ENCODE results near the gene USP11. TPM values are rescaled to one million over a fixed set of nuclear protein-coding genes. Genes with fewer than 3 reads are reported as not detected.
"Not testable (repeated sequence)": the region's sequence is repeated elsewhere in the genome, so short reads cannot be mapped to it uniquely, and the experiment has no call there.

USP11 gene
- total RNA-seq, 1 experiment from 2014 or later = 37.5 TPM

DNA sequence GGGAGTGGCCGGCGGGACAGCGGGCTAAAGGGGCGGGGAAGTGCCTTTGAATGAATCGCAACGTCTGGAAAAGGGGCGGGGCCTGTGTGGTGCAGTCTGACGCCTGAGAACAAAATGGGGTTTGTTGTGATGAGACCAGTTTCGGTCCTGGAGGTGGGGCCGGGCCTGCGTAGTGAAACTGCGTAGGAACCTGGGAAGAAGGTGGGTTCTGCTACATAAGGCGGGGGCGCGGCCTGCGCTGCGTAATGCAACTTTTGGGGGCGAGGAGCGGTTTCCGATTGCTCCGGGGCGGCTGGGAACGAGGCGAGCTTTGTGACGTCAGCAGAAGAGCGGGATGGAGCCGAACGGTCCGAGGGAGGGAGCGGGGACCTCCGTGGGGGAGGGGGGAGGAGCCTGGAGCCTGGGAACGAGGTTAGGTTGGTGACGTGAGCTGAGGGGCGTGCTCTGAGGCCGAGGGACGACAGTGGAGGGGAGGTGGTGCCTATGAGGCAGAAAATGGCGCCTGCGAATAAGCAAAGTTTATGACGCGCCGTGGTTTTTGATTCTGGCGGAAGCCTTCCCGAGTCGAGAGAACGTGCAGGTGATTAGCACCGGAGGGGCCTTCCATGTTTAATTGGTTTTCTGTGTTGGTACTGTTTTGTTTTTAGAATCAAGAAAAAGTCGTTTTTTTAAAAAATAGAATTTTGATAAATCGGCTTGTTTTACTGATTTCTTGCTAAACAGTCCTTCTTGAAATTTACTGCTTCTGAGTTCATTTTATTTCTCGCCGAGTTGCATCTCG is 714 bp downstream of the USP11 start:
- in situ Hi-C loops (cut with HindIII; ENCODE audit: low pct_unique_long_range_greater_than_20kb, low sequenced_read_pairs) = no loop called here
- peak; percentile 95 for DNase-seq (ENCODE audit: low read depth, low spot score)

DNA sequence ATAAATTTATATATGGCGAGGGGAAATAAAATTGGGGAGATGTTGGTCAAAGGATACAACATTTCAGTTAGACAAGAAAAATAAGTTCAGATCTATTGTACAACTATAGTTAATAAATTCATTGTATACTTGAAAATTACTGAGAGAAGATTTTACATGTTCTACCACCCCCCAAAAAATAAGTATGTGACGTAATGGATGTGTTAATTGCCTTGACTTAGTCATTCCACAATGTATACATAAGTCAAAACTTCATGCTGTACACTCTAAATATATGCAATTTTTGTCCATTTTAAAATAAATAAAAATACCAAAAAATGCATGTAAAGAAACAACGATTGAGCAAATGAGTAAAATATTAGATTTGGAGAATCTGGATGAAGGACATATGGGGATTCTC is 1.8 kb downstream of the USP11 start:
- no peak for DNase-seq (ENCODE audit: low read depth, low spot score)
- in situ Hi-C loops (cut with HindIII; ENCODE audit: low pct_unique_long_range_greater_than_20kb, low sequenced_read_pairs) = no loop called here

DNA sequence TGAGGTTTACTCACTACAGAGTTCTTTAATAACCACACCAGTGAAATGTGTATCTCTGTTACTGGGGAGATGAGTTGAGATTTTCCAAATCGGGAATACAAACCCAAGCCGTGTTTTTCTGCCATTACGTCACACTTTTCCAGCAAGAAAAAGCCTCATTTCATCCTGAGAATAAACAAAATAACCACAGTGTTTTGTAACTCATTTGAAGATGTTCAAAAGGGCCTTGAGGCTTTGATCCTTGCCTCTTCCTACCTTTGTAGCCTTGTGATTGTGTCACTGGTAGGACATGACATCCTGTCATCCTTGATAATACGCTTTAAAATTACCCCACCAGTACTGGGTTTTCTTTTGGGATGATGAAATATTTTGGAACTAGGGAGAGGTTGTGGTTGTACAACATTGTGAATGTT is 2.9 kb downstream of the USP11 start:
- no peak for DNase-seq (ENCODE audit: low read depth, low spot score)
- in situ Hi-C loops (cut with HindIII; ENCODE audit: low pct_unique_long_range_greater_than_20kb, low sequenced_read_pairs) = no loop called here

DNA sequence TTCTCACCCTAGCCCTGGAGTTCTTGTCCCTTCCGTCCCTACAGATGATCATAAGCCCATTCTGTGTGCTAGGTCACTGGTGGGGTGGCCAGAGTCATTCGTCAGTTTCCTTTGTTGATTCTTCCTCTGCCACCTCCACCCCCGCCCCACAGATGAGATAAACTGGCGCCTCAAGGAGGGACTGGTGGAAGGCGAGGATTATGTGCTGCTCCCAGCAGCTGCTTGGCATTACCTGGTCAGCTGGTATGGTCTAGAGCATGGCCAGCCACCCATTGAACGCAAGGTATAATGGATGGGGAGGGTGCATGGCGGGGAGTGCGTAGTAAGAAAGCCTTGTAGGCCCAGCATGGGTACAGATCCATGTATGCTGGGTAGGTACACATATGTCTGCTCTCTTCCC is 6.4 kb downstream of the USP11 start:
- no peak for DNase-seq (ENCODE audit: low read depth, low spot score)
- in situ Hi-C loops (cut with HindIII; ENCODE audit: low pct_unique_long_range_greater_than_20kb, low sequenced_read_pairs) = no loop called here

DNA sequence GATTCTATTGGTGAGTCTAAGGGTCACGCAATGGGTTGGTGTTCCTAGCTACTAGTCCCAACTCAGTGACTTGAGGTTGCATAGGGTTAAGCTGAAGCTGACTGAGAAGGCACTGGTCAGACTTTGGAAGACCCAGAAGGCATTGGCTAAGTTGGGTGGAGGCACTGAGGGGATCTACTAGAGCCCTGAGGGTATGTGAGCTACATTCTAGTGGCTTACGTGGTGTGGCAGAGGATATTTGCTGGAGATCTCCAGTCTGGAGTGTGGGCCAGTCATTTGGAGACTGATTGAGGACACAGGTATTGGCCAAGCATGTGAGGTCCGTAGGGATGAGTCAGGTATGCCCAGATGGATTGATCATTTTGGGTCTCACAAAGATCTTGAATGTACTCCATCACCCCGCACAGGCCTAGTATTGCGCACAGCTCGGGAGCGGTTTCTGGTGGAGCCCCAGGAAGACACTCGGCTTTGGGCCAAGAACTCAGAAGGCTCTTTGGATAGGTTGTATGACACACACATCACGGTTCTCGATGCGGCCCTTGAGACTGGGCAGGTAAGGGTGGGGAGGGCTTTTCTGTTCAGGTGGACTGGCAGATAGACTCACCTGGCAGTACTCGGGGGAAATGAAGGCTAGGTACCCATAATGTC is 7.2 kb downstream of the USP11 start:
- DNase-seq (ENCODE audit: low read depth, low spot score) = no peak
- in situ Hi-C loops (cut with HindIII; ENCODE audit: low pct_unique_long_range_greater_than_20kb, low sequenced_read_pairs) = no loop called here

DNA sequence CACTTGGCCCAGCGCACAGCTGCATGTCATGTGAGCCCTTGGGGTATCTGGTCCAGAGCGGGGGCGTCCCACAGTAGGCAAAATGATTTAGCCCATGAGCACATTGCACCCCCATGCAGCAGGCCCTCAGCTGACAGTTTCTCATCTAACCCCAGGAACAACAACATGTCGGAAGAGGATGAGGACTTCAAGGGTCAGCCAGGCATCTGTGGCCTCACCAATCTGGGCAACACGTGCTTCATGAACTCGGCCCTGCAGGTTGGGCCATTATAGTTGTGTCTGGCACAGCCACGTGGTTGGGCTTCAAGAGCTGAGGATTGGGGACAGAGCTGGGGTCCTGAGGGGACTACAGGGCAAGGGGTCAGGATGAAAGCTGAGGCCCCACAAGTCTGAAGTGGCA is 7.8 kb downstream of the USP11 start:
- no peak for DNase-seq (ENCODE audit: low read depth, low spot score)
- in situ Hi-C loops (cut with HindIII; ENCODE audit: low pct_unique_long_range_greater_than_20kb, low sequenced_read_pairs) = no loop called here

DNA sequence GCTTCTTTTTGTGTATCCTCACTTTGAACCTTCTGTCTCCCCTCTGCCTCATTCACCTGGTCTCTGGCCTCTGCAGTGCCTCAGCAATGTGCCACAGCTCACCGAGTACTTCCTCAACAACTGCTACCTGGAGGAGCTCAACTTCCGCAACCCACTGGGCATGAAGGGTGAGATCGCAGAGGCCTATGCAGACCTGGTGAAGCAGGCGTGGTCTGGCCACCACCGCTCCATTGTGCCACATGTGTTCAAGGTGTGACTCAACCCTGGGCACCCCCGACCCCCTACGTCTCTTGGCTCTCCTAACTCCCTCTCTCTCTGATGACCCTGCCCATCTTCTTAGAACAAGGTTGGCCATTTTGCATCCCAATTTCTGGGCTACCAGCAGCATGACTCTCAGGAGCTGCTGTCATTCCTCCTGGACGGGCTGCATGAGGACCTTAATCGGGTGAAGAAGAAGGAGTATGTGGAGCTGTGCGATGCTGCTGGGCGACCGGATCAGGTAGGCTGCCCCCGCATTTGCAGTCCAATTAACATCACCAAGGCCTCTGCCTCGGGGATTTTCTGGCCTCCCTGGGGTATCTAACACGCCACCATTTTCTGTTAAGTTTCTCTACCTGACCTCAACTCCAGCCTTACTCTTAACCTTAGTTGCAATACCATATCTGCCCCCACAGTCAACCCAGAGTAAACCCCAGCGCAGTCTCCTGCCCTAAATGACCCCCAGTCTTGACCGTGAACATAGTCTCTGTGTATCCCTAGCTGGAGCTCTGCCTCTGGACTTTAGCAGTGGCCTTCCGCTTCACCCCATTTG is 8.6 kb downstream of the USP11 start:
- in situ Hi-C loops (cut with HindIII; ENCODE audit: low pct_unique_long_range_greater_than_20kb, low sequenced_read_pairs) = no loop called here
- no peak for DNase-seq (ENCODE audit: low read depth, low spot score)

DNA sequence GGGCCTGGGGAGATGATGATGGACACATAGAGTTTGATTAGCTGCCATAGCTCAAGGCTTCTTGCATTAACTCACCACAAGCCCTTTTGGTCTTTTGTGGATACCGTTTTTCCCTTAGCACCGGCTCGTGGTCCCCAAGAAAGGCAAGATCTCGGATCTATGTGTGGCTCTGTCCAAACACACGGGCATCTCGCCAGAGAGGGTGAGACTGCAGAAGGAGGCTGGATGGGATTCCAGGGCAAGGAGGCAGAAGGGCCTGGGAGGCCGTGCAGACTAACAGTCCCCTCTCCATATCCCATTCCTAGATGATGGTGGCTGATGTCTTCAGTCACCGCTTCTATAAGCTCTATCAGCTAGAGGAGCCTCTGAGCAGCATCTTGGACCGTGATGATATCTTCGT is 9.5 kb downstream of the USP11 start:
- in situ Hi-C loops (cut with HindIII; ENCODE audit: low pct_unique_long_range_greater_than_20kb, low sequenced_read_pairs) = no loop called here
- no peak for DNase-seq (ENCODE audit: low read depth, low spot score)

DNA sequence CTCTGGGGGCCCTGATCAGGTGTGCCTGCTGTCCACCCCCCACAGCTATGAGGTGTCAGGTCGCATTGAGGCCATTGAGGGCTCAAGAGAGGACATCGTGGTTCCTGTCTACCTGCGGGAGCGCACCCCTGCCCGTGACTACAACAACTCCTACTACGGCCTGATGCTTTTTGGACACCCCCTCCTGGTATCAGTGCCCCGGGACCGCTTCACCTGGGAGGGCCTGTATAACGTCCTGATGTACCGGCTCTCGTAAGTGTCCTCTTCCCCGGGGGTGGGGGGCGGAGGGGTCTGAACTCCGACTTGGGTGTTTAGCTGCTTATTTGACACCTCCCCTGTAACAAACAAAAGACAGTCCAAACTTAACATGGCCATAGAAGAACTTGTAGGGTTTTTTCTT is 10.5 kb downstream of the USP11 start:
- in situ Hi-C loops (cut with HindIII; ENCODE audit: low pct_unique_long_range_greater_than_20kb, low sequenced_read_pairs) = no loop called here

DNA sequence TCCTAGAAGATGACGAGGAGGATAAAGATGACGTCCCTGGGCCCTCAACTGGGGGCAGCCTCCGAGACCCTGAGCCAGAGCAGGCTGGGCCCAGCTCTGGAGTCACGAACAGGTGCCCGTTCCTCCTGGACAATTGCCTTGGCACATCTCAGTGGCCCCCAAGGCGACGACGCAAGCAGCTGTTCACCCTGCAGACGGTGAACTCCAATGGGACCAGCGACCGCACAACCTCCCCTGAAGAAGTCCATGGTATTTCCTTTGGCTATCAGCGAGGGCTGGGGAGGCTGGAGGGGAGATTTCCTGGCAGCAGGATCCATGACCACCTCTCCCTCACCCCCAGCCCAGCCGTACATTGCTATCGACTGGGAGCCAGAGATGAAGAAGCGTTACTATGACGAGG is 11.9 kb downstream of the USP11 start:
- in situ Hi-C loops (cut with HindIII; ENCODE audit: low pct_unique_long_range_greater_than_20kb, low sequenced_read_pairs) = no loop called here

More for the DNA sequence above, 10.5 kb downstream of the USP11 start:
- DNase-seq (ENCODE audit: low read depth, low spot score) = no peak

DNA sequence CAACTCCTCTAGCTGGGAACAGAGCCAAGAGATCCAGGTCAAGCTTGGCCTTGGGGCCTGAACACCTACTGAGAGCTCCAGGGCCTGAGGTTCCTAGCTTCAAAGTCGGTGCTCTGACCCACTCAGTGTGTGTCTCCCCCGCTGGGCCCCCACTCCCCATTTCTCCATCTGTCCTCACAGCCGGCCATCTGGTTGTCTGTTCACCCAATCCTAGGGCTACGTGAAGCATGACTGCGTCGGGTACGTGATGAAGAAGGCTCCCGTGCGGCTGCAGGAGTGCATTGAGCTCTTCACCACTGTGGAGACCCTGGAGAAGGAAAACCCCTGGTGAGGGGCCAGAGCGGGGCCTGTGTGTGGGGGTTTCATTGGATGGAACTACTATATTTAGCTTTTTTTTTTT is 12.3 kb downstream of the USP11 start:
- no peak for DNase-seq (ENCODE audit: low read depth, low spot score)
- in situ Hi-C loops (cut with HindIII; ENCODE audit: low pct_unique_long_range_greater_than_20kb, low sequenced_read_pairs) = no loop called here

More for the DNA sequence above, 11.9 kb downstream of the USP11 start:
- DNase-seq (ENCODE audit: low read depth, low spot score) = no peak

DNA sequence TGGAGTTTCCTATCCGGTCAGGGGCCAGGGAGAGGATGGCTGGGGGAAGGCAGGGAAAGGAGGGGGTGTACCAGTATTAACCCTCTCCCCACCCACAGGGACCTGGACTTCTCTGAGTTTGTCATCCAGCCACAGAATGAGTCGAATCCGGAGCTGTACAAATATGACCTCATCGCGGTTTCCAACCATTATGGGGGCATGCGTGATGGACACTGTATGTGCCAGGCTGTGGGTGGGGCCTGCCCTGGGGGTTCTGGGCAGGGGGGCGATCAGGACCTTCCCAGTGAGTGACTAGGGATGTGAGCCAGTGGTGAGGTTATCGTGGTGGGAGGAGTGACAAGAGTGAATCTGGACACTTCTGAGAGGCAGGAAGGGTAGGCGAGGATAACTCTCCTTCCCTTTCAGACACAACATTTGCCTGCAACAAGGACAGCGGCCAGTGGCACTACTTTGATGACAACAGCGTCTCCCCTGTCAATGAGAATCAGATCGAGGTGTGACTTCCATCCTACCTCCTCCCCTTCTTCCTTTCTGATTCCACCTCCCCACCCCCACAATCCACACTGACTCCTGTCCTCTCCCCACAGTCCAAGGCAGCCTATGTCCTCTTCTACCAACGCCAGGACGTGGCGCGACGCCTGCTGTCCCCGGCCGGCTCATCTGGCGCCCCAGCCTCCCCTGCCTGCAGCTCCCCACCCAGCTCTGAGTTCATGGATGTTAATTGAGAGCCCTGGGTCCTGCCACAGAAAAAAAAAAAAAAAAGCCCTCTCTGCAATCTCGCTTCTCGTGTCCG is 14.6 kb downstream of the USP11 start:
- in situ Hi-C loops (cut with HindIII; ENCODE audit: low pct_unique_long_range_greater_than_20kb, low sequenced_read_pairs) = no loop called here

DNA sequence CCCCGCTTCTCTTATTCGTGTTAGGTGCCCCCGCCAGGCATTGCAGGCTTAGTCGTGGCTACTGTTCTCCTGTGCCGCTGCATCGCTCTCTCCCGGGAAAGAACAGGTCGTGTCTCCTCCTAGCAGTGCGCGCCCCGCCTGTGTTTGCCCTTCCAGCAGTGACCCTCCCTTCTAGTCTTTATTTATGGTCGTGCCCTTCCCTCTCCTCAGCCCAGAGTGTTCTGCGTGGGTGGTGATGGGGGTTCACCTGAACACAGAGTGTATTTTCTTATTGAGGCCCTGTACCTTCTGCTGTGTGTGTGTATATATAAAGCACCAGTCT is 15.2 kb downstream of the USP11 start:
- in situ Hi-C loops (cut with HindIII; ENCODE audit: low pct_unique_long_range_greater_than_20kb, low sequenced_read_pairs) = no loop called here
- no peak for DNase-seq (ENCODE audit: low read depth, low spot score)

More for the DNA sequence above, 14.6 kb downstream of the USP11 start:
- DNase-seq (ENCODE audit: low read depth, low spot score) = no peak

DNA sequence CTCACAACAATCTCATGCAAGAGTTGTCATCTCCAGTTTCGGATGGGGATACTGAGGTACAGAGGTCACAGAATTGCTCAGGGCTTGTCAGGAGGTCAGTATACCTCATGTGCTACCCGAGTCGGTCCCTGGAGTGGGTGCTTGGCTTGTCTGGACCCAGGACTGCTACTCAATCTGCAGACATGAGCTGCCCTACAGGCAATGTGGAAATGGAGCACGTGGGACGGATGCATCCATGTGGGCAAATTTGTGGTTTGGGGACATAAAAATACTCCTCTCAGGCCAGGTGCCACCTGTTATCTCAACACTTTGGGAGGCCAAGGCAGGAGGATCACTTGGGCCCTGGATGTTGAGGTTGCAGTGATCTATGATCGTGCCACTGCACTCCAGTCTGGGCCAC is 15.8 kb downstream of the USP11 start:
- DNase-seq (ENCODE audit: low read depth, low spot score) = no peak
- in situ Hi-C loops (cut with HindIII; ENCODE audit: low pct_unique_long_range_greater_than_20kb, low sequenced_read_pairs) = no loop called here

DNA sequence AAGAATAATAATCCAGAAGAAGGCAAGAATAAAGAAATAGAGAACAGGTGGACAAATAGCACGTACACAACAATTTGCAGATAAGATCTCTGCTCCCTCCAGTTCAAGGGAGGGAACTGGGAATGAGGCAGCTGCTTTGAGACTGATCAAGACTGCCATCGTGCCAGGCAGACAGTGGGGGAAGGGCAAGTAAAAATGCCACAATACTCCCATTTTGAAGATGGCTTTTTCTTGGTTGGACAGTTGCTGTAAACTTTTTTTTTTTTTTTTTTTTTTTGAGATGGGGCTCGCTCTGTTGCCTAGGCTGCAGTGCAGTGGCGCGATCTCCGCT is 17.2 kb downstream of the USP11 start:
- in situ Hi-C loops (cut with HindIII; ENCODE audit: low pct_unique_long_range_greater_than_20kb, low sequenced_read_pairs) = no loop called here

DNA sequence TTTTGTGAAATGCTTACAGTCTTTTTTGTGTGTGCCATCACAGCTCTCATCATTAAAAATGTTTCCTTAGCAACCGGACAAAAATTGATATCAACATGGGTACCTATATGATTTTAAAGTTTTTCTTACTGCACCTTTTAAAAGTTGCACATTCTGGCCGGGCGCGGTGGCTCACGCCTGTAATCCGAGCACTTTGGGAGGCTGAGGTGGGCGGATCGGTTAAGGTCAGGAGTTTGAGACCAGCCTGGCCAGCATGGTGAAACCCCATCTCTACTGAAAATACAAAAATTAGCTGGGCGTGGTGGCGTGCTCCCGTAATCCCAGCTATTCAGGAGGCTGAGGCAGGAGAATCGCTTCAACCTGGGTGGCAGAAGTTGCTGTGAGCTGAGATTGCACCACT is 24.8 kb downstream of the USP11 start:
- DNase-seq (ENCODE audit: low read depth, low spot score); in situ Hi-C loops (cut with HindIII; ENCODE audit: low pct_unique_long_range_greater_than_20kb, low sequenced_read_pairs): not testable (repeated sequence)

More for the DNA sequence above, 17.2 kb downstream of the USP11 start:
- DNase-seq (ENCODE audit: low read depth, low spot score) = no peak

DNA sequence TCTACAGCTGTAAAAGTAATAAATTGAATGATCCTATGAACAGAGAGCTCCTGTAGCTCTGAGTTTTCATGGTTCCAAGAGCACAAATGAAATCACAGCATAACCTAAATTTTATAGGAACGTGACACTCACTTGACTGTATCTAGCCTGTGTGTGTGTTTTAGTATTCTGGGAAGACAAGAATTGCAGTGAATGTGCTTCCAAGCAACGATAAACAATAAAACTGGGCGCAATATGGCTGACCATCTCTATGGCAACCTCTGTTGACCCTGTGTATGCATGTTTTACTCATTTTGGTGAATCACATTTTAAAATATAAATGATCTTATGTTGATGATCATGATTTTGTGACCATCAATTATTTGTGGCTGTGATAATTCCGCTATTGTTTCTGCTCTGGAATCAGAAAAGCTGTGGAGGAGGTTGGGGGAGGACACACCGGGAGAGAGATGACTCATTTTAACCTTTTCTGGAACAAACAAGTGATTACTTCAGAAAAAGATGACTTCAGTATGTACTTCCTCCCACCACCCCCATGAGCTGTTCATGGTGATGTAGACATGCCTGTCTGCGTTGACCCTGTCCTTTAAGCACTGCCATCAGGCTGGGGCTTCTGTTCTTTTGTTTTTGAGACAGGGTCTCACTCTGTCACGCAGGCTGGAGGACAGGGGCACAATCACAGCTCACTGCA is 31.8 kb downstream of the USP11 start:
- in situ Hi-C loops (cut with HindIII; ENCODE audit: low pct_unique_long_range_greater_than_20kb, low sequenced_read_pairs) = no loop called here
- DNase-seq (ENCODE audit: low read depth, low spot score) = peak; percentile 68

Measured in SK-MEL-5 (cell line).